ENCODE data around the gene EBF3.

EBF3 gene

GRCh38 chr10:129841071-129841470 lies 123.0 kb downstream of the EBF3 start:
- in situ Hi-C loops (cut with MboI; ENCODE audit: low sequenced_read_pairs) = no loop called here

- in situ Hi-C loops (cut with MboI; ENCODE audit: low sequenced_read_pairs) = no loop called here
Observed at GRCh38 chr10:129840196-129840590, 123.9 kb downstream of the EBF3 start.

- in situ Hi-C loops (cut with MboI; ENCODE audit: low sequenced_read_pairs) = no loop called here
Observed at GRCh38 chr10:129839285-129840195, 124.5 kb downstream of the EBF3 start.

- in situ Hi-C loops (cut with MboI; ENCODE audit: low sequenced_read_pairs) = no loop called here
Observed at GRCh38 chr10:129838794-129839193, 125.3 kb downstream of the EBF3 start.

GRCh38 chr10:129837909-129838582 lies 126.0 kb downstream of the EBF3 start:
- in situ Hi-C loops (cut with MboI; ENCODE audit: low sequenced_read_pairs) = no loop called here

GRCh38 chr10:129836253-129836652 lies 127.8 kb downstream of the EBF3 start:
- in situ Hi-C loops (cut with MboI; ENCODE audit: low sequenced_read_pairs) = no loop called here

- in situ Hi-C loops (cut with MboI; ENCODE audit: low sequenced_read_pairs) = no loop called here
Observed at GRCh38 chr10:129833994-129834739, 129.9 kb downstream of the EBF3 start.

- in situ Hi-C loops (cut with MboI; ENCODE audit: low sequenced_read_pairs) = no loop called here
Observed at GRCh38 chr10:129833468-129833950, 130.6 kb downstream of the EBF3 start.

GRCh38 chr10:129832573-129833467 lies 131.3 kb downstream of the EBF3 start:
- in situ Hi-C loops (cut with MboI; ENCODE audit: low sequenced_read_pairs) = no loop called here

- in situ Hi-C loops (cut with MboI; ENCODE audit: low sequenced_read_pairs) = no loop called here
Observed at GRCh38 chr10:129831150-129831549, 132.9 kb downstream of the EBF3 start.

- in situ Hi-C loops (cut with MboI; ENCODE audit: low sequenced_read_pairs) = no loop called here
Observed at GRCh38 chr10:129825826-129826225, 138.2 kb downstream of the EBF3 start.

- in situ Hi-C loops (cut with MboI; ENCODE audit: low sequenced_read_pairs) = no loop called here
Observed at GRCh38 chr10:129825221-129825620, 138.9 kb downstream of the EBF3 start.

- in situ Hi-C loops (cut with MboI; ENCODE audit: low sequenced_read_pairs) = no loop called here
Observed at GRCh38 chr10:129820451-129820850, 143.6 kb downstream of the EBF3 start.

- in situ Hi-C loops (cut with MboI; ENCODE audit: low sequenced_read_pairs) = no loop called here
Observed at GRCh38 chr10:129816656-129817045, 147.4 kb downstream of the EBF3 start.

- in situ Hi-C loops (cut with MboI; ENCODE audit: low sequenced_read_pairs) = no loop called here
Observed at GRCh38 chr10:129815898-129816655, 148.0 kb downstream of the EBF3 start.

- in situ Hi-C loops (cut with MboI; ENCODE audit: low sequenced_read_pairs) = no loop called here
Observed at GRCh38 chr10:129814681-129815646, 149.1 kb downstream of the EBF3 start.

GRCh38 chr10:129812398-129812797 lies 151.7 kb downstream of the EBF3 start:
- in situ Hi-C loops (cut with MboI; ENCODE audit: low sequenced_read_pairs) = no loop called here

GRCh38 chr10:129811208-129811607 lies 152.9 kb downstream of the EBF3 start:
- in situ Hi-C loops (cut with MboI; ENCODE audit: low sequenced_read_pairs) = no loop called here
